OCI-LY1 (cell line): ENCODE measurements around the gene MLLT1.
"Not testable (repeated sequence)": the region's sequence is repeated elsewhere in the genome, so short reads cannot be mapped to it uniquely, and the experiment has no call there.

Experiments
- H2AFZ ChIP-seq: fragments of 200-600 bp; sonication (generic), shearing (Covaris generic); 2 replicates; pipeline ENCODE4 v1.6.0; 2014; ENCODE audit warnings: antibody characterized with exemption, mild to moderate bottlenecking, low read length
- H3F3A ChIP-seq: fragments of 200-600 bp; sonication (generic), shearing (Covaris generic); 2 replicates; pipeline ENCODE4 v1.6.0; 2014; ENCODE audit warnings: mild to moderate bottlenecking, antibody characterized with exemption, low read length, moderate library complexity; ENCODE audit not compliant: insufficient read depth
- H3K27ac ChIP-seq: fragments of 200-600 bp; sonication (generic); 2 replicates; pipeline ENCODE4 v1.5.1; 2014; ENCODE audit warnings: low read length, mixed run types, mild to moderate bottlenecking, low read depth; ENCODE audit not compliant: poor library complexity, severe bottlenecking
- H3K27me3 ChIP-seq: fragments of 200-600 bp; sonication (generic); 2 replicates; pipeline ENCODE4 v1.6.0; 2014; ENCODE audit warnings: antibody characterized with exemption, mild to moderate bottlenecking, low read length, moderate library complexity; ENCODE audit not compliant: insufficient read depth
- H3K36me3 ChIP-seq: fragments of 200-600 bp; sonication (generic); 2 replicates; pipeline ENCODE4 v1.6.1; 2014; ENCODE audit warnings: mild to moderate bottlenecking, antibody characterized with exemption, low read length, moderate library complexity, mixed read lengths; ENCODE audit not compliant: insufficient read depth
- H3K4me1 ChIP-seq: fragments of 200-600 bp; sonication (generic); 2 replicates; pipeline ENCODE4 v1.5.1; 2014; ENCODE audit warnings: mild to moderate bottlenecking, low read length, moderate library complexity; ENCODE audit not compliant: insufficient read depth, severe bottlenecking
- H3K4me2 ChIP-seq: fragments of 200-600 bp; sonication (generic), shearing (Covaris generic); 2 replicates; pipeline ENCODE4 v1.6.1; 2014; ENCODE audit warnings: low read length
- H3K4me3 ChIP-seq: fragments of 200-600 bp; sonication (generic); 2 replicates; pipeline ENCODE4 v1.5.1; 2014; ENCODE audit warnings: low read length, low read depth, mild to moderate bottlenecking, mixed read lengths; ENCODE audit not compliant: poor library complexity, severe bottlenecking
- H3K79me2 ChIP-seq: fragments of 200-600 bp; shearing (Covaris generic); 2 replicates; pipeline ENCODE4 v1.6.1; 2016; ENCODE audit warnings: mixed run types, low read length, mixed read lengths; ENCODE audit not compliant: insufficient read depth
- H3K9ac ChIP-seq: fragments of 200-600 bp; sonication (generic), shearing (Covaris generic); 2 replicates; pipeline ENCODE4 v1.6.1; 2014; ENCODE audit warnings: mild to moderate bottlenecking, low read length, mixed read lengths
- H3K9me2 ChIP-seq: fragments of 200-600 bp; sonication (generic), shearing (Covaris generic); 2 replicates; pipeline ENCODE4 v1.6.1; 2014; ENCODE audit warnings: low read depth, mild to moderate bottlenecking, low read length, mixed read lengths
- H3K9me3 ChIP-seq: fragments of 200-600 bp; shearing (Covaris generic); 2 replicates; pipeline ENCODE4 v1.6.1; 2014; ENCODE audit warnings: low read length, mixed read lengths
- H4K20me1 ChIP-seq: fragments of 200-600 bp; sonication (generic), shearing (Covaris generic); 2 replicates; pipeline ENCODE4 v1.6.0; 2016; ENCODE audit warnings: mild to moderate bottlenecking, low read length; ENCODE audit not compliant: insufficient read depth
- CTCF ChIP-seq: fragments of 200-600 bp; sonication (generic), shearing (Covaris generic); IDR thresholded peaks from 2 replicates; pipeline ENCODE4 v1.5.1; 2017; ENCODE audit warnings: mild to moderate bottlenecking, antibody characterized with exemption, low read length, moderate library complexity, mixed read lengths
- EZH2 ChIP-seq: fragments of 200-600 bp; sonication (generic), shearing (Covaris generic); IDR thresholded peaks from 2 replicates; pipeline ENCODE4 v1.8.0; 2017; ENCODE audit warnings: borderline replicate concordance, mixed run types, mild to moderate bottlenecking, antibody characterized with exemption, low read length, moderate library complexity, mixed read lengths

MLLT1 gene

GRCh38 chr19:6318772-6319171, 39.0 kb upstream of the MLLT1 start:
- Histone ChIP-seq H3K9ac (no peak overlapping the region), H2AFZ (no peak overlapping the region), H3K9me3 (no peaks in the 10 kb centered on the region), H3K4me3 (no peak overlapping the region), H3K27me3 (peaks cover 5% of the 10 kb centered on the region; the same call in 1 of the 2 replicates), H4K20me1 (no peaks in the 10 kb centered on the region), H3K36me3 (no peaks in the 10 kb centered on the region), H3K9me2 (no peaks in the 10 kb centered on the region), H3K79me2 (no peaks in the 10 kb centered on the region), H3K27ac (no peak overlapping the region), H3F3A (no peaks in the 10 kb centered on the region), H3K4me2 (no peak overlapping the region), H3K4me1 (no peaks in the 10 kb centered on the region)
- TF ChIP-seq CTCF (no peak), EZH2 (no peak)

GRCh38 chr19:6315646-6316045, 35.9 kb upstream of the MLLT1 start:
- H4K20me1 ChIP-seq, H3K79me2 ChIP-seq, H2AFZ ChIP-seq, H3K27me3 ChIP-seq, H3K4me3 ChIP-seq, H3K27ac ChIP-seq, H3K9ac ChIP-seq, H3K4me1 ChIP-seq, H3K36me3 ChIP-seq, H3K9me2 ChIP-seq, H3F3A ChIP-seq, H3K9me3 ChIP-seq, H3K4me2 ChIP-seq: not testable (repeated sequence)

GRCh38 chr19:6313398-6313969, 33.7 kb upstream of the MLLT1 start:
- Histone ChIP-seq H3K27ac (no peak overlapping the region), H3K4me2 (no peak overlapping the region), H3K79me2 (no peaks in the 10 kb centered on the region), H3K4me3 (no peak overlapping the region), H3K36me3 (no peaks in the 10 kb centered on the region), H4K20me1 (no peaks in the 10 kb centered on the region), H3K9me3 (no peaks in the 10 kb centered on the region), H3K4me1 (no peaks in the 10 kb centered on the region), H3K9ac (no peak overlapping the region), H3K27me3 (0 out of 2 replicates have a peak, but pooled peaks cover 3% of the 10 kb centered on the region), H2AFZ (no peak overlapping the region), H3F3A (no peaks in the 10 kb centered on the region), H3K9me2 (no peaks in the 10 kb centered on the region)
- TF ChIP-seq EZH2 (no peak), CTCF (no peak)

- Histone ChIP-seq H3K9me2 (no peaks in the 10 kb centered on the region), H3K36me3 (no peaks in the 10 kb centered on the region), H3F3A (no peaks in the 10 kb centered on the region), H3K4me3 (no peak overlapping the region), H4K20me1 (no peaks in the 10 kb centered on the region), H3K27ac (no peak overlapping the region), H3K27me3 (0 out of 2 replicates have a peak, but pooled peaks cover 3% of the 10 kb centered on the region), H3K79me2 (no peaks in the 10 kb centered on the region), H2AFZ (no peak overlapping the region), H3K9ac (no peak overlapping the region), H3K4me2 (no peak overlapping the region), H3K9me3 (no peaks in the 10 kb centered on the region), H3K4me1 (no peaks in the 10 kb centered on the region)
- TF ChIP-seq CTCF (no peak), EZH2 (no peak)
Observed at GRCh38 chr19:6312018-6312417, 32.2 kb upstream of the MLLT1 start.
